ENCODE data around the gene TERT.

The TERT gene

GRCh38 chr5:1253456-1254105, 41.3 kb downstream of the TERT start:
- no peak overlapping the region for H2BK15ac ChIP-seq (replicated peaks; ENCODE audit: low read depth)
- H4K5ac ChIP-seq (ENCODE audit: low read length) = no peak overlapping the region
- H3K23ac ChIP-seq (ENCODE audit: low read length) = no peak overlapping the region
- H3K36me3 ChIP-seq (ENCODE audit: control insufficient read depth, insufficient read depth, low read length) = no peaks in the 10 kb centered on the region
- H2BK5ac ChIP-seq (ENCODE audit: low read length) = no peak overlapping the region
- H3K27ac ChIP-seq (ENCODE audit: low read depth, low read length) = no peak overlapping the region
- no peaks in the 10 kb centered on the region for H3K79me1 ChIP-seq (ENCODE audit: low read length)
- H3K27me3 ChIP-seq (ENCODE audit: insufficient read depth, low read length, poor library complexity) = no peaks in the 10 kb centered on the region
- H3K4me2 ChIP-seq (ENCODE audit: low read length) = no peak overlapping the region
- H3K9ac ChIP-seq (ENCODE audit: low read length) = no peak overlapping the region
- H2BK120ac ChIP-seq (ENCODE audit: low read depth, low read length) = no peak overlapping the region
- no CpG with 5 or more reads among the region's 33 CpGs for WGBS (ENCODE audit: extremely low coverage, insufficient coverage, low lambda C conversion rate)
- no peak overlapping the region for H2AK5ac ChIP-seq (ENCODE audit: low read length)
- no peak overlapping the region for H3K4ac ChIP-seq (ENCODE audit: low read depth, low read length)
- no peak overlapping the region for H4K8ac ChIP-seq (ENCODE audit: low read depth, low read length)
- no peak overlapping the region for H3K4me3 ChIP-seq (ENCODE audit: low read length)
- no peaks in the 10 kb centered on the region for H3K4me1 ChIP-seq (ENCODE audit: control insufficient read depth, low read depth, low read length)
- H3K56ac ChIP-seq (ENCODE audit: low read length) = no peak overlapping the region
- no peak for DNase-seq
- H3K79me2 ChIP-seq (ENCODE audit: control insufficient read depth, insufficient read depth, low read length) = no peaks in the 10 kb centered on the region
- no peak overlapping the region for H3K18ac ChIP-seq (ENCODE audit: low read length)

DNA sequence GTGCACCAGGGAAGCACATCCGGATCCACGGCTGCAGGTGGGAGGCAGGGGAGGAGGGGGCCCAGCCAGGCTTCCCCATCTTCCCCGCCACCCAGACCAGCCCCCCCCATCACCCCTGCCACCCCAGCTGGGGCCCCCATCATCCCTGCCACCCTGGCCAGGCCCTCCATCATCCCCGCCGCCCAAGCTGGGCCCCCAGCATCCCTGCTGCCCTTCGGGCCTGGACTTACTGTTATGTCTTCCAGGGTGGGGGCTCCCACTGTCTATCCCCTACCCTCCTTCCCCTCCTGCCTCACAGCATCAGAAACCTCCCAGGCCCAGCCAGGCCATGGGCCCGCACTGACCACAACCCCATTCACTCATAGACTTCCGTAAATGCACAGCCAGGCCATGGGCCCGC, 42.2 kb downstream of the TERT start:
- no CpG with 5 or more reads among the region's 9 CpGs for WGBS (ENCODE audit: extremely low coverage, insufficient coverage, low lambda C conversion rate)
- Histone ChIP-seq H3K79me2 (ENCODE audit: control insufficient read depth, insufficient read depth, low read length) (no peaks in the 10 kb centered on the region), H3K27ac (ENCODE audit: low read depth, low read length) (no peak overlapping the region), H3K36me3 (ENCODE audit: control insufficient read depth, insufficient read depth, low read length) (no peaks in the 10 kb centered on the region), H4K5ac (ENCODE audit: low read length) (no peak overlapping the region), H2AK5ac (ENCODE audit: low read length) (no peak overlapping the region), H3K18ac (ENCODE audit: low read length) (no peak overlapping the region), H3K27me3 (ENCODE audit: insufficient read depth, low read length, poor library complexity) (no peaks in the 10 kb centered on the region), H3K56ac (ENCODE audit: low read length) (no peak overlapping the region), H3K4me3 (ENCODE audit: low read length) (no peak overlapping the region), H3K9ac (ENCODE audit: low read length) (no peak overlapping the region), H3K79me1 (ENCODE audit: low read length) (no peaks in the 10 kb centered on the region), H3K23ac (ENCODE audit: low read length) (no peak overlapping the region), H2BK5ac (ENCODE audit: low read length) (no peak overlapping the region), H2BK120ac (ENCODE audit: low read depth, low read length) (no peak overlapping the region), H3K4me1 (ENCODE audit: control insufficient read depth, low read depth, low read length) (no peaks in the 10 kb centered on the region), H4K8ac (ENCODE audit: low read depth, low read length) (no peak overlapping the region), H3K4ac (ENCODE audit: low read depth, low read length) (no peak overlapping the region), H2BK15ac (replicated peaks; ENCODE audit: low read depth) (no peak overlapping the region), H3K4me2 (ENCODE audit: low read length) (no peak overlapping the region)
- DNase-seq = no peak

- DNase-seq = peak; percentile 28
- no peak overlapping the region for H2BK120ac ChIP-seq (ENCODE audit: low read depth, low read length)
- H4K5ac ChIP-seq (ENCODE audit: low read length) = no peak overlapping the region
- H3K79me1 ChIP-seq (ENCODE audit: low read length) = no peaks in the 10 kb centered on the region
- H3K23ac ChIP-seq (ENCODE audit: low read length) = no peak overlapping the region
- H3K36me3 ChIP-seq (ENCODE audit: control insufficient read depth, insufficient read depth, low read length) = no peaks in the 10 kb centered on the region
- no peaks in the 10 kb centered on the region for H3K79me2 ChIP-seq (ENCODE audit: control insufficient read depth, insufficient read depth, low read length)
- no peak overlapping the region for H3K27ac ChIP-seq (ENCODE audit: low read depth, low read length)
- H2BK15ac ChIP-seq (replicated peaks; ENCODE audit: low read depth) = no peak overlapping the region
- no peak overlapping the region for H3K4me2 ChIP-seq (ENCODE audit: low read length)
- H3K27me3 ChIP-seq (ENCODE audit: insufficient read depth, low read length, poor library complexity) = no peaks in the 10 kb centered on the region
- H3K9ac ChIP-seq (ENCODE audit: low read length) = no peak overlapping the region
- no peak overlapping the region for H2BK5ac ChIP-seq (ENCODE audit: low read length)
- no peak overlapping the region for H3K56ac ChIP-seq (ENCODE audit: low read length)
- H3K4me1 ChIP-seq (ENCODE audit: control insufficient read depth, low read depth, low read length) = no peaks in the 10 kb centered on the region
- no CpG with 5 or more reads among the region's 27 CpGs for WGBS (ENCODE audit: extremely low coverage, insufficient coverage, low lambda C conversion rate)
- H3K18ac ChIP-seq (ENCODE audit: low read length) = no peak overlapping the region
- H3K4ac ChIP-seq (ENCODE audit: low read depth, low read length) = no peak overlapping the region
- H2AK5ac ChIP-seq (ENCODE audit: low read length) = no peak overlapping the region
- no peak overlapping the region for H3K4me3 ChIP-seq (ENCODE audit: low read length)
- H4K8ac ChIP-seq (ENCODE audit: low read depth, low read length) = no peak overlapping the region
These were observed 42.9 kb downstream of the TERT start for GRCh38 chr5:1251678-1252580.

DNA sequence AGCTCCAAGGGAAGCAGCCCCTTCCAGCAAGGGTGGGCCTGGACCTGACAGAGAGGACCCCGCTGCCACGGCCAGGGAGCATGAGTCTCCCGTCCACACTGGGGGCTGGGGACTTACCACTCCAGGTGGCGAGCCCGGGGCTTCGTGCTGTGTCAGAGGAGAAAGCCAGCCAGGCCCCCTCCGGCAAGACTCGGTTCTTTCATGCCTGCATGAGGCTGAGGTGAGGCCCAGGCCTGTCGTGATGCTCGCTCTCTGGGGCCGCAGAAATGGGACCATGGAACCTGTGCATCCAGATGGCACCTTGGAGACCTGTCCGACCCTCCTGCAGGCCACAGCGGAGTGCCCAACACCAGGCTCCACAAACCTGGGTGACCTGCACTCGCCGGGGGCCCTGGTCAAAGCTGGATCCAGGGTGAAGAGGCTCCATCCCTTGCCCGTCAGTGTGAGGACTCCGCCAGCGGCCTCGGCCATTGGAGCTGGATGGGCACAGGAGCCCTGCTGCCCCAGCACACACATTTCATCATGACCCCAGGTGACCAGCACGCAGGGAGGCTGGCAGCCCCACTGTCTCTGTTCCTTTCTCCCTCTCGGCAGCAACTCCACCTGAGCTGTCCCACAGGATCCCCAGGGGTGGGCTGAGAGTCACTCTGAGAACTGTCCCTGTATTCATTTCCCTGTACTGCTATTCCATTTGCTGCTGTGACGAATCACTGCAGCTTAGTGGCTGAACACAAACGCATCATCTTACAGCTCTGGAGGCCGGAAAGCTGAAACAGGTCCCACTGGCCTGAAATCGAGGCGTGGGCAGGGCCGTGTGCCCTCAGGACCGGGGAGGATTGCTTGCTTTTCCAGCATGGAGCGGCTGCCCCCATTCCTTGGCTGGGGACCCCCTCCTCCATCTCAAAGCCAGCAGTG, 45.2 kb downstream of the TERT start:
- no peak overlapping the region for H2BK120ac ChIP-seq (ENCODE audit: low read depth, low read length)
- WGBS (ENCODE audit: extremely low coverage, insufficient coverage, low lambda C conversion rate) = no CpG with 5 or more reads among the region's 29 CpGs
- H3K27me3 ChIP-seq (ENCODE audit: insufficient read depth, low read length, poor library complexity) = no peaks in the 10 kb centered on the region
- no peak overlapping the region for H2BK15ac ChIP-seq (replicated peaks; ENCODE audit: low read depth)
- no peak overlapping the region for H3K4me3 ChIP-seq (ENCODE audit: low read length)
- no peaks in the 10 kb centered on the region for H3K79me1 ChIP-seq (ENCODE audit: low read length)
- H3K4me2 ChIP-seq (ENCODE audit: low read length) = no peak overlapping the region
- no peak overlapping the region for H4K5ac ChIP-seq (ENCODE audit: low read length)
- H4K8ac ChIP-seq (ENCODE audit: low read depth, low read length) = no peak overlapping the region
- no peak overlapping the region for H3K56ac ChIP-seq (ENCODE audit: low read length)
- no peak overlapping the region for H2AK5ac ChIP-seq (ENCODE audit: low read length)
- H3K79me2 ChIP-seq (ENCODE audit: control insufficient read depth, insufficient read depth, low read length) = no peaks in the 10 kb centered on the region
- no peak for DNase-seq
- no peak overlapping the region for H3K23ac ChIP-seq (ENCODE audit: low read length)
- H3K4ac ChIP-seq (ENCODE audit: low read depth, low read length) = no peak overlapping the region
- H3K4me1 ChIP-seq (ENCODE audit: control insufficient read depth, low read depth, low read length) = no peaks in the 10 kb centered on the region
- H3K27ac ChIP-seq (ENCODE audit: low read depth, low read length) = no peak overlapping the region
- H3K36me3 ChIP-seq (ENCODE audit: control insufficient read depth, insufficient read depth, low read length) = no peaks in the 10 kb centered on the region
- no peak overlapping the region for H3K18ac ChIP-seq (ENCODE audit: low read length)
- H2BK5ac ChIP-seq (ENCODE audit: low read length) = no peak overlapping the region
- H3K9ac ChIP-seq (ENCODE audit: low read length) = no peak overlapping the region

DNA sequence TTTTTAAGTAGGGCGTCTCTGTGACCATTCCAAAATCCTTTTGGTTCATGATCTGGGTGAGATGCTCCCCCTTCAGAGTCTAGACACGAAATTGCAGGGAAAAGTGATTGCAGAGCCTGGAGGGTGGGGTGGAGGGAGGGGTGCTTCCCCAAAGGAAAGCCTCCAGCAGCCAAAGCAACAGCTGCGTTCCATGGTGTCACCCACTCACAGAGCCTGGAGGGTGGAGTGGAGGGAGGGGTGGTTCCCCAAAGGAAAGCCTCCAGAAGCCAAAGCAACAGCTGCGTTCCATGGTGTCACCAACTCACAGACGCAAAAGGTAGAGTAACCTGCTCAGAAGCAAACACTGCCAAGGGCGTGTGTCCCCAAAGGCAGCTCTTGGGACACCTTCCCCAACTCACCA, 47.1 kb downstream of the TERT start:
- Histone ChIP-seq H3K23ac (ENCODE audit: low read length) (no peak overlapping the region), H3K27ac (ENCODE audit: low read depth, low read length) (no peak overlapping the region), H3K4me2 (ENCODE audit: low read length) (no peak overlapping the region), H3K56ac (ENCODE audit: low read length) (no peak overlapping the region), H3K4me1 (ENCODE audit: control insufficient read depth, low read depth, low read length) (no peaks in the 10 kb centered on the region), H4K5ac (ENCODE audit: low read length) (no peak overlapping the region), H3K4ac (ENCODE audit: low read depth, low read length) (no peak overlapping the region), H3K4me3 (ENCODE audit: low read length) (no peak overlapping the region), H3K9ac (ENCODE audit: low read length) (no peak overlapping the region), H2BK120ac (ENCODE audit: low read depth, low read length) (no peak overlapping the region), H3K27me3 (ENCODE audit: insufficient read depth, low read length, poor library complexity) (no peaks in the 10 kb centered on the region), H2BK15ac (replicated peaks; ENCODE audit: low read depth) (no peak overlapping the region), H2BK5ac (ENCODE audit: low read length) (no peak overlapping the region), H3K79me1 (ENCODE audit: low read length) (no peaks in the 10 kb centered on the region), H3K79me2 (ENCODE audit: control insufficient read depth, insufficient read depth, low read length) (no peaks in the 10 kb centered on the region), H3K36me3 (ENCODE audit: control insufficient read depth, insufficient read depth, low read length) (no peaks in the 10 kb centered on the region), H2AK5ac (ENCODE audit: low read length) (no peak overlapping the region), H4K8ac (ENCODE audit: low read depth, low read length) (no peak overlapping the region), H3K18ac (ENCODE audit: low read length) (no peak overlapping the region)
- no CpG with 5 or more reads among the region's 6 CpGs for WGBS (ENCODE audit: extremely low coverage, insufficient coverage, low lambda C conversion rate)
- no peak for DNase-seq

Data from mesendoderm (in vitro differentiated cells).